ENCODE data around the gene SSBP3. TPM values are rescaled to one million over a fixed set of nuclear protein-coding genes. Genes with fewer than 3 reads are reported as not detected.
"Not testable (repeated sequence)": the region's sequence is repeated elsewhere in the genome, so short reads cannot be mapped to it uniquely, and the experiment has no call there.

SSBP3 gene
- polyA plus RNA-seq, 1 experiment = 34.3 TPM

DNA sequence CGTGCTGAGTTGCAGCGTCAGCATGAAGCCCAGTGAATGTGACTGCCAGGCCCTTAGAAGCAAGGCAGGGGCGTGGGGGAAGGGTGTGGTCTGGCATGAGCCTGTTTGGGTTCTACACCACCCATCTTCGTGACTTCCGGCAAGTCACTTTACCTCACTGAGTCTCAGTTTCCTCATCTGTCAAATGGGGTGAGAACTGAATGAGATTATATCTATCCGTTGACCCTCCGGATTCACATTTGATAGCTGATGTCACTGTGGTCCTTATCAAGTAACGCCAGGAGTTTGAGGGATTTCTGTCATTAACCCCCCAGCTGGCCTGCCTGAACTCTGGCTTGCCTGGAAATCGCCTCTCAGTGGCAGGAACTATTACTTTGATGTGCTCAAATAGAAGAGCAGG lies 190.7 kb downstream of the SSBP3 start:
- TF ChIP-seq, protein P1, sequence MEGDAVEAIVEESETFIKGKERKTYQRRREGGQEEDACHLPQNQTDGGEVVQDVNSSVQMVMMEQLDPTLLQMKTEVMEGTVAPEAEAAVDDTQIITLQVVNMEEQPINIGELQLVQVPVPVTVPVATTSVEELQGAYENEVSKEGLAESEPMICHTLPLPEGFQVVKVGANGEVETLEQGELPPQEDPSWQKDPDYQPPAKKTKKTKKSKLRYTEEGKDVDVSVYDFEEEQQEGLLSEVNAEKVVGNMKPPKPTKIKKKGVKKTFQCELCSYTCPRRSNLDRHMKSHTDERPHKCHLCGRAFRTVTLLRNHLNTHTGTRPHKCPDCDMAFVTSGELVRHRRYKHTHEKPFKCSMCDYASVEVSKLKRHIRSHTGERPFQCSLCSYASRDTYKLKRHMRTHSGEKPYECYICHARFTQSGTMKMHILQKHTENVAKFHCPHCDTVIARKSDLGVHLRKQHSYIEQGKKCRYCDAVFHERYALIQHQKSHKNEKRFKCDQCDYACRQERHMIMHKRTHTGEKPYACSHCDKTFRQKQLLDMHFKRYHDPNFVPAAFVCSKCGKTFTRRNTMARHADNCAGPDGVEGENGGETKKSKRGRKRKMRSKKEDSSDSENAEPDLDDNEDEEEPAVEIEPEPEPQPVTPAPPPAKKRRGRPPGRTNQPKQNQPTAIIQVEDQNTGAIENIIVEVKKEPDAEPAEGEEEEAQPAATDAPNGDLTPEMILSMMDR (IDR thresholded peaks at IDR 0.05; ENCODE audit: low read depth, low read length) = no peak
- H3K27ac ChIP-seq (ENCODE audit: low read depth, low read length) = no peak overlapping the region
- H3K4me3 ChIP-seq (ENCODE audit: low read depth, low read length) = no peak overlapping the region
- no peaks in the 10 kb centered on the region for H3K27me3 ChIP-seq (ENCODE audit: control insufficient read depth, insufficient read depth, low read length)
- DNase-seq (ENCODE audit: low read depth, low spot score) = no peak
- POLR2A ChIA-PET = interaction anchor here (0.7 to 1.1 kb wide), 2 partner anchors 12 to 97 kb away, joined by 3 read pairs; no protein-coding TSS in a partner anchor
- no peaks in the 10 kb centered on the region for H3K9me3 ChIP-seq (ENCODE audit: control insufficient read depth, insufficient read depth, low read length)
- CTCF ChIA-PET = no interaction called here

DNA sequence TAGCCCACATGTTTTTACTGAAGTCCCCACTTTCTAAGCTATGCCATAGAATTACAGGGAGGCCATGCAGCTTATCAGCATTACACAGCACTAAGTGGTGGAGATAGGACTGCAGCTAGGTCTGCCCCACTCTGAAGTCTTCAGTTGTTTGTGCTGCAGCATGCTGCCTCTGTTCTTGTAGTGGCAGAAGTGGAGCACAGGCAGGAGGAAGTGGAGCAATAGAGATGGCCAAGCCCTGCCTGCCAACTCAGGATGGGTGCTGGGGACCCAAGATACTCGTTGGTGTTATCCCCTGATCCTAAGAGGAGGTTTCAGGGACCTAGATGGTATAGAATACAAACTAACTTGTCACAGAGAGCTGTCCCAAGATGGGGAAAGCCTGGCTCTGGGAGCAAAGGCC lies 193.3 kb downstream of the SSBP3 start:
- no peak overlapping the region for H3K27ac ChIP-seq (ENCODE audit: low read depth, low read length)
- H3K9me3 ChIP-seq (ENCODE audit: control insufficient read depth, insufficient read depth, low read length) = no peaks in the 10 kb centered on the region
- no peak overlapping the region for H3K4me3 ChIP-seq (ENCODE audit: low read depth, low read length)
- ChIA-PET CTCF (no interaction called here), POLR2A (no interaction called here)
- H3K27me3 ChIP-seq (ENCODE audit: control insufficient read depth, insufficient read depth, low read length) = no peaks in the 10 kb centered on the region
- DNase-seq (ENCODE audit: low read depth, low spot score) = no peak
- TF ChIP-seq, protein P1 (IDR thresholded peaks at IDR 0.05; ENCODE audit: low read depth, low read length) = no peak

DNA sequence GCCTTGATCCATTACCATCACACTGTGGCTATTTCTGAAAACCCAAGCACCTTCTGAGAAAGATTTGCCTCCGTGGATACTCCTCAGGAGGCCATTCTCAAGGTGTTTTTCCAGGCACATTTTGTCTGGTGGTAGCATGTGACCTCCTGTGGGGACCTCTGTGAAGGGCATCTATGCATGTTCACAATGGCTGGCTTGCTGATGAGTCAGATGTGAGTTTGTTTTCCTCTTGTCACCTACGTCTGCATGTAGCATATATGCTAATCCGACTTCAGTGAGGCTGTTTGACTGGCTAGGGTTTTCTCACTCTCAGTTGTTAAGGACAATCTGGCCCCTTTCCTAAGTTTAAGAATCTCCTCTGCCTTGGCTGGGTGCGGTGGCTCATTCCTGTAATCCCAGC lies 198.3 kb downstream of the SSBP3 start:
- H3K27ac ChIP-seq (ENCODE audit: low read depth, low read length); CTCF ChIA-PET; POLR2A ChIA-PET; DNase-seq (ENCODE audit: low read depth, low spot score); H3K4me3 ChIP-seq (ENCODE audit: low read depth, low read length); H3K27me3 ChIP-seq (ENCODE audit: control insufficient read depth, insufficient read depth, low read length); H3K9me3 ChIP-seq (ENCODE audit: control insufficient read depth, insufficient read depth, low read length): not testable (repeated sequence)

DNA sequence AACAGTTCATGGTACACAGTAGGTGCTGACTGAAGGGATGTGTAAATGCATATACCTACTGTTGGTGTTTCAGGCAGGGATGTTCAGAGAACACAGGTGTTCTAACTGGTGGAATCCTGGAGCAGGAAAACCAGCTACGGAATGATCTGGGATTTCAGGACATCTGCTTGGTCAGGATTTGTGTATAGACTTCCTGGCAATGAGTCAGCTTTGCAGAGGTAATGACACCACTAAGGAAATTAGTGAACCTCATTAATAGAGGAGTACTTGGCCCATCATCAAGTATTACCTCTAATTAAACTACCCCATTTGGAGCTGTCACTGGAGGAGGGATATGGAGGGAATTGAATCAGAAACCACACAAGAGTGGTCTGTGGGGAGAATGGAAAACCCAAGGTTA lies 198.9 kb downstream of the SSBP3 start:
- no peak for DNase-seq (ENCODE audit: low read depth, low spot score)
- no peak overlapping the region for H3K4me3 ChIP-seq (ENCODE audit: low read depth, low read length)
- ChIA-PET CTCF (interaction anchor here (0.6 kb wide), 1 partner anchor 282 kb away, joined by 3 read pairs; no protein-coding TSS in a partner anchor), POLR2A (no interaction called here)
- H3K9me3 ChIP-seq (ENCODE audit: control insufficient read depth, insufficient read depth, low read length) = no peaks in the 10 kb centered on the region
- TF ChIP-seq, protein P1 (IDR thresholded peaks at IDR 0.05; ENCODE audit: low read depth, low read length) = no peak
- no peaks in the 10 kb centered on the region for H3K27me3 ChIP-seq (ENCODE audit: control insufficient read depth, insufficient read depth, low read length)
- no peak overlapping the region for H3K27ac ChIP-seq (ENCODE audit: low read depth, low read length)

DNA sequence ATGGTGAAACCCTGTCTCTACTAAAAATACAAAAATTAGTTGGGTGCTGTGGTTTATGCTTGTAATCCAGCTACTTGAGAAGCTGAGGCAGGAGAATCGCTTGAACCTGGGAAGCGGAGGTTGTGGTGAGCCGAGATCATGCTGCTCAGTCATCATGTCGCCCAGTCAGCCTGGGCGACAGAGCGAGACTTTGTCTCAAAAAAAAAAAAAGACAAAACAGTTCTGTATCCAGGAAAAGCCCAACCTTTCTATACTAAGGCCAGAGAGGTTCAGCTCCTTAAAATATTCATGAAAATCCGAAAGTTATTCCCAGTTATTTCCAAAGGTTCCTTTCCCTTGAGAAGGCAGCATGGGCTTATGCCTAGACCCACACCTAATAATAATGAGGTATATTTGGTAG lies 202.0 kb downstream of the SSBP3 start:
- Histone ChIP-seq H3K27ac (ENCODE audit: low read depth, low read length) (no peak overlapping the region), H3K27me3 (ENCODE audit: control insufficient read depth, insufficient read depth, low read length) (no peaks in the 10 kb centered on the region), H3K4me3 (ENCODE audit: low read depth, low read length) (no peak overlapping the region), H3K9me3 (ENCODE audit: control insufficient read depth, insufficient read depth, low read length) (no peaks in the 10 kb centered on the region; the same call in 1 of the 2 replicates)
- ChIA-PET CTCF (interaction anchor here (0.6 to 1.4 kb wide), 2 partner anchors 82 to 118 kb away, joined by 3 to 5 read pairs; no protein-coding TSS in a partner anchor), POLR2A (no interaction called here)
- DNase-seq (ENCODE audit: low read depth, low spot score) = no peak
- TF ChIP-seq, protein P1 (IDR thresholded peaks at IDR 0.05; ENCODE audit: low read depth, low read length) = no peak
